Measurements from ENCODE around the gene EDC3.

The EDC3 gene

DNA sequence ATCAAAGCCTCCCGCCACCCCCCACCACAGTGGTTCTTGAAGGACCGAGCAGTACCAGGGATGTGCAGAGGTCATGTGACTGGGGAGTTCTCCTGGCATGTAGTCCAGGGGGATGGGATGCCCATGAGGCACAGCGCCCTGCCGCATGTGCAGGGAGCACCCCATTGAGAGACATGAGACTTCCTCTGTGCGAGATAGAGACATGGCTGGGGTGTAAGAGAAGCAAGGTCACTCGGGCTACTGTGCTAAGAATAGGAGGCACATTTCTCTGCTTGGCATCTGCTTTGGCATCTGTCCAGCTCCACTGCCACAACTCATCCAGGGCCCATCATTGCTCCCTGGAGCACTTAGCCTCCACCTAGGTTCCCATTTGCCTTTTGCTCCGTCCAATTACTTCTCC is 31.9 kb upstream of the EDC3 start:
- DNase-seq (ENCODE audit: insufficient read length, low spot score) (no peak), FAIRE-seq (no peak)
- TF ChIP-seq, protein P1, sequence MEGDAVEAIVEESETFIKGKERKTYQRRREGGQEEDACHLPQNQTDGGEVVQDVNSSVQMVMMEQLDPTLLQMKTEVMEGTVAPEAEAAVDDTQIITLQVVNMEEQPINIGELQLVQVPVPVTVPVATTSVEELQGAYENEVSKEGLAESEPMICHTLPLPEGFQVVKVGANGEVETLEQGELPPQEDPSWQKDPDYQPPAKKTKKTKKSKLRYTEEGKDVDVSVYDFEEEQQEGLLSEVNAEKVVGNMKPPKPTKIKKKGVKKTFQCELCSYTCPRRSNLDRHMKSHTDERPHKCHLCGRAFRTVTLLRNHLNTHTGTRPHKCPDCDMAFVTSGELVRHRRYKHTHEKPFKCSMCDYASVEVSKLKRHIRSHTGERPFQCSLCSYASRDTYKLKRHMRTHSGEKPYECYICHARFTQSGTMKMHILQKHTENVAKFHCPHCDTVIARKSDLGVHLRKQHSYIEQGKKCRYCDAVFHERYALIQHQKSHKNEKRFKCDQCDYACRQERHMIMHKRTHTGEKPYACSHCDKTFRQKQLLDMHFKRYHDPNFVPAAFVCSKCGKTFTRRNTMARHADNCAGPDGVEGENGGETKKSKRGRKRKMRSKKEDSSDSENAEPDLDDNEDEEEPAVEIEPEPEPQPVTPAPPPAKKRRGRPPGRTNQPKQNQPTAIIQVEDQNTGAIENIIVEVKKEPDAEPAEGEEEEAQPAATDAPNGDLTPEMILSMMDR (IDR thresholded peaks at IDR 0.05; ENCODE audit: insufficient read depth, missing control alignments): no peak

DNA sequence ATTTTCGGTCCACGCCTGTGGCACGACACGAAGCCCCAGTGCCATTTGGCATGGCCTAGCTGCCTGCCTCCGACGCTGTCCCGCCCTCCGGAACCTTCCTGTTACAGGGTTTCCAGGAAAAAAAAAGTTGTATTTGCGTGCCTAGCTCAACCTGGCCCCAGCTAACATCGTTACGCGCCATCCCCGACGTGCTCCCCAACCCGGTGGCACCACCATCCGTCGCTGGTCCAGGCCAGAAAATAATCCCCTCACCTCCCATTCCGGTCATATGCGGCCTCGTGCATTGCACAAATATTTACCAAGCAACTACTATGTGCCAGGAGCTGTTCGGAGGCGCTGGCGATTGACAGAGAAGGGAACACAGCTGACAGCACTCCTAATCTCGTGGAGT is 30.9 kb upstream of the EDC3 start:
- TF ChIP-seq, protein P1 (IDR thresholded peaks at IDR 0.05; ENCODE audit: insufficient read depth, missing control alignments): no peak
- FAIRE-seq (no peak), DNase-seq (ENCODE audit: insufficient read length, low spot score) (no peak)

DNA sequence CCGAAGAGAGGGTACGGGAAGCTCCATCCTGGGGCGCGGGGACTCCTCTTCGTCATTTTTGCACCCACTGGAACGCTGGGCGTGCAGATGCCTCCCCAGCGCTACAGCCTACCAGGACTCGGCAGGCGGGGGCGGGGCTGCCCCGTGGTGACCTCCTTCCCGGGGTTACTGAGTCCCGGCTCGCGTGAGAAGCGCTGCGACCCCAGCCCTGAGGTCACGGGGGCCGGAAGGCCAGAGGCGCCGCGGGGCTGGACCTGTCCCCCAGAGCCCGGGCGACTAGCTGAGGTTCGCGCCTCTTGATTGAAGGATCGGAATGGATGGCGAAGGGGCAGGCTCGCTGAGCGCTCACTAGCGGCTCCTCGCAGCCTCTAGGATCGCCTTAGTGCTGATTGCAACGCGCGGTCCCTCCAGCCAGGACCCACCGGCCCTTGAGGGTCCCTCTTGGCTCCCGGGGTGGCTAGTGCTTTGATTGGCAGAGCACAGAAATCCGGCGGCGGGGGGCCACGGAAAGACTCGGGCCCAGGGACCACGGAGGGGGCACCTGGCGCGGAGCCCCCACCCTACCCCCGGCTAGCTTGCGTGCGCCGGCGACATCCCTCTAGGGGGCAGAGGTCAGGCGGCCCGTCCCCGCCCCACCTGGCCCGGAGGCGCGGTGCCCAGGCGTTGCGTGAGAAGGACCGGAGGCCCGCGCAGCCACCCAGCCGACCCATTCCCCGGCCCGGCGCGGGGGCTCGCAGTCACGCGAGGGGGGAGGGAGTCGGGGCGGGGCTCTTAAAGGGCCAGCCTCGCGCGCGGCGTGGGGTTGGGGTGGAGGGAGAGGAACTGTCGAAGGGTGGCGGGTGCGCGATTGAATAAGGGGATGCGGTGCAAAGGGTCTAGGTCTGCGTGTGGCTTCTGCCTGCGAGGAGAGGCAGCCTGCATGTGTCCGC is 30.3 kb upstream of the EDC3 start:
- no peak for FAIRE-seq
- DNase-seq (ENCODE audit: insufficient read length, low spot score): peak; percentile 53
- TF ChIP-seq, protein P1 (IDR thresholded peaks at IDR 0.05; ENCODE audit: insufficient read depth, missing control alignments): no peak

DNA sequence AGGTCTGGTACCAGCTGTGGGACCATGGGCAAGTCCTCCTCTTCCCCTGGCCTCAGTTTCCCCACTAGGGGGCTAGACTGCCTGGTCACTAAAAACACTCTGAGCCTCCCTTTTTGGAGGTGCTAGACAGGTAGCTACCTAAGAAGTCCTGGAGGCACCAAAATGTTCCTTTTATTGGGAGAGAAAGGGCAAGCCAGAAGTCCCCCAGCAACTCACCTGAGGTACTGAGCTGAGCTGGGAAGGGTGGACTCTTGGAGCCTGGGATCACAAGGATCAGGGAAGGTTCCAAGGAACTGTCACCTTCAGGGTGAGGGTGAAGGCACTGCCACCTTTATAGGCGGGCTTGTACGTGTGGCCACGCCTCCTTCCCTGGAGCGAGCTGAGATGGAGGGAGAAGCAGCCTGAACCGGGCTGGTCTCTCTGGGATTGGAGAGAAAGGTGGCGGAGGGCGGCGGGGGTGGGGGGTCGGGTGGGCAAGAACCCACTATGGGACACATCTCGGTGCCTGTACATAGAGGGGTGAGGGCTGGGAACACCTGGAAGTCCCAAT is 29.5 kb upstream of the EDC3 start, which contains the start of gene CYP1A1:
Gene CYP1A1, minus strand, starts transcription at position 304 of the 550 bp plus-strand sequence. CDS start 2,431 bp downstream, outside the sequence.
- DNase-seq (ENCODE audit: insufficient read length, low spot score): no peak
- no peak for FAIRE-seq
- TF ChIP-seq, protein P1 (IDR thresholded peaks at IDR 0.05; ENCODE audit: insufficient read depth, missing control alignments): no peak

DNA sequence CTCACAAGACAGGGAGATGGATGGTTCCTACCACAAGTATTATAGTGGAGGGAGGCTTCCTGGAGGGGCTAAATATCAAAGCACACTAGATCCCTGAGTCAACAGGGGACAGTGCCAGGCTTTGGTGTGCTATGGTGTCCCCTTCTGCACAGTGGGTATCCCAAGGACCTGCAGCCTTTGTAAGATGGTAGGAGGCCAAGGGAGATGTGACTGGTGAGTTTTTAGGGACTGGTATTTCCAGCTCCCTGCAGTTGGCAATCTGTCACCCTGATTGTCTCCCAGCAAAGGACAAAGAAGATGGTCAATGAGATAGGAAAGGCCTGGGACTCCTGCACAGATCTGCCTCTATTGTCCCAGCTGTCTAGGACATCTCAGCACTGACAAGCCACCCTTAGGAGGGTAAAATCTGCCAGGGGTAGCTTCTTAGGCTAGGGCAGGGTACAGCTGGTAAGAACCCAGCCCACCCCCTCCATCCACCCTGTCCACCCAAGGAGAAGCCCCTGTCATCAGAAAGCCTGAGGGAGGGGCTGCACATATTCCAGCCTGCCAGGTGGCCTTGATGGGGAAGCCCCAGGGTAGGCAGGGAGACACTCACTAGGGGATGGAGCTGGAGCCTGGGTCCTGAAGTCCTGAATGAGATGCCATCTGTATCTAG is 28.9 kb upstream of the EDC3 start:
- no peak for FAIRE-seq
- TF ChIP-seq, protein P1 (IDR thresholded peaks at IDR 0.05; ENCODE audit: insufficient read depth, missing control alignments): no peak
- no peak for DNase-seq (ENCODE audit: insufficient read length, low spot score)

DNA sequence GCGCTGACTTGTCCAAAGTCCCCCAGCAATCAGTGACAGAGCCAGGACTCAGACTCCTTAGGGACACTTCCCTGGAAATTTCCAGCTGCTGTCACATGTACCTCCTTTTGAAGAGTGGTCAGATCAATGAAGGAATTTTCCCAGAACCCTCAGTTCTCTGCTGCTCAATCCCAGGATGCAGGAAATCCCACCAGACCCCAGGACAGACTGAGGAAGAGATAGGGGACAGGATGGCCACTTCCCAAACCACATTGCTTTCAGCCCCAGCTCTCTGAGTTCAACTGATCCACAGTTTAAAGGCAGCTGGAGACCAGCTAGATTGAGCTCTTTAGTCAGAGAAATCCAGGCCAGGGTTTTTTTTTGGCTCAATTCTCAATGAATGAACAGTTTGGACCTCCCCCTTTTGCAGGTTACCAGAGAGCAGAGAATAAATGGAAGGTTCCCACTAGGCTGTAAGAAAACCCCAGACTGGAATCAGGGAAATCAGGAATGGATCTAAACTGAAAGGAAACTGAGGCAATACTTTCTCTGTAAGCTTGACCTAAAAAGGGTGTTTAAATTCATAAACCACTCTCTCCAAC is 28.0 kb upstream of the EDC3 start:
- no peak for DNase-seq (ENCODE audit: insufficient read length, low spot score)
- TF ChIP-seq, protein P1 (IDR thresholded peaks at IDR 0.05; ENCODE audit: insufficient read depth, missing control alignments): no peak
- FAIRE-seq: no peak

Data from D721Med (cell line).